Suprapubic skin (tissue), 4 donors: ENCODE measurements around the gene CNOT4. TPM values are rescaled to one million over a fixed set of nuclear protein-coding genes. Genes with fewer than 3 reads are reported as not detected.

Experiments
- DNase-seq, 2 donors: peaks; one replicate each; pipeline ENCODE4 v3.0.0-alpha.2; 2019; ENCODE audit warnings: low spot score in 2 of 2
- H3K27ac ChIP-seq: fragments of 200-600 bp; sonication (generic); one replicate; pipeline ENCODE4 v1.5.1; 2019
- H3K27me3 ChIP-seq: fragments of 200-600 bp; sonication (generic); one replicate; pipeline ENCODE4 v1.5.1; 2019
- H3K36me3 ChIP-seq: fragments of 200-600 bp; sonication (generic); one replicate; pipeline ENCODE4 v1.5.1; 2019
- H3K4me1 ChIP-seq: fragments of 200-600 bp; sonication (generic); one replicate; pipeline ENCODE4 v1.5.1; 2019
- H3K4me3 ChIP-seq: fragments of 200-600 bp; sonication (generic); one replicate; pipeline ENCODE4 v1.5.1; 2019; ENCODE audit warnings: mild to moderate bottlenecking
- H3K9me3 ChIP-seq: fragments of 200-600 bp; sonication (generic); one replicate; pipeline ENCODE4 v1.5.1; 2019
- CTCF ChIP-seq, 2 donors: fragments of 200-600 bp in 1 of 2; fragments of 450-650 bp in 1 of 2; sonication (generic) in 1 of 2; IDR thresholded peaks; one replicate each; pipeline ENCODE4 v1.5.1; 2016 to 2019; ENCODE audit warnings: antibody characterized with exemption in 2 of 2, mild to moderate bottlenecking in 1 of 2, moderate library complexity in 1 of 2
- EP300 ChIP-seq: sonication (generic); formaldehyde crosslinking; IDR thresholded peaks from one replicate; pipeline ENCODE4 v1.6.1; 2017; ENCODE audit warnings: antibody characterized with exemption
- POLR2A ChIP-seq, 2 donors: fragments of 450-650 bp; IDR thresholded peaks; one replicate each; pipeline ENCODE4 v1.6.1; 2017; ENCODE audit warnings: antibody characterized with exemption in 2 of 2, mild to moderate bottlenecking in 2 of 2, moderate library complexity in 2 of 2
- POLR2AphosphoS5 ChIP-seq, 3 donors: sonication (generic); formaldehyde crosslinking; IDR thresholded peaks; one replicate each; pipeline ENCODE4 v1.6.1; 2017; ENCODE audit warnings: antibody characterized with exemption in 3 of 3
- WGBS: methylation state at CpG from one replicate; pipeline ENCODE4 v1.1.5; 2018; 5-methylcytosine and 5-hydroxymethylcytosine counted together
- total RNA-seq, 4 donors: library from RNA; depleted of rRNA; stranded (reverse); fragments of >200 nt; gene quantifications; one replicate each; pipeline ENCODE4 v1.1.0, GENCODE V29; 2016

Gene CNOT4
- total RNA-seq, 4 donors from 2014 or later: 17.2 to 32.3 (median 22.6) TPM

GRCh38 chr7:135374736-135375135 lies 135.2 kb downstream of the CNOT4 start:
- no peak for DNase-seq
- 92% methylated on average over 3 of the region's 3 CpGs for WGBS
- Histone ChIP-seq H3K4me3 (no peak overlapping the region), H3K36me3 (peaks cover 4% of the 10 kb centered on the region), H3K9me3 (no peaks in the 10 kb centered on the region), H3K27ac (no peak overlapping the region), H3K4me1 (no peaks in the 10 kb centered on the region), H3K27me3 (no peaks in the 10 kb centered on the region)
- no peak for TF ChIP-seq POLR2AphosphoS5 (IDR thresholded peaks at IDR 0.05)
- TF ChIP-seq CTCF (IDR thresholded peaks at IDR 0.05): no peak
- TF ChIP-seq POLR2A (IDR thresholded peaks at IDR 0.05): no peak
- no peak for TF ChIP-seq EP300

GRCh38 chr7:135372222-135372621 lies 137.7 kb downstream of the CNOT4 start:
- no peak overlapping the region for H3K27ac ChIP-seq
- no peaks in the 10 kb centered on the region for H3K9me3 ChIP-seq
- H3K36me3 ChIP-seq: peaks cover 4% of the 10 kb centered on the region
- H3K4me3 ChIP-seq: no peak overlapping the region
- WGBS: 93% methylated on average over 10 of the region's 10 CpGs
- no peaks in the 10 kb centered on the region for H3K27me3 ChIP-seq
- TF ChIP-seq CTCF (IDR thresholded peaks at IDR 0.05): no peak
- no peak for TF ChIP-seq POLR2A (IDR thresholded peaks at IDR 0.05)
- TF ChIP-seq EP300: no peak
- no peak for TF ChIP-seq POLR2AphosphoS5 (IDR thresholded peaks at IDR 0.05)
- no peaks in the 10 kb centered on the region for H3K4me1 ChIP-seq
- DNase-seq: no peak

GRCh38 chr7:135370656-135371055 lies 139.2 kb downstream of the CNOT4 start:
- Histone ChIP-seq H3K27ac (no peak overlapping the region), H3K4me3 (no peak overlapping the region), H3K9me3 (no peaks in the 10 kb centered on the region), H3K27me3 (no peaks in the 10 kb centered on the region), H3K36me3 (peaks cover 4% of the 10 kb centered on the region), H3K4me1 (no peaks in the 10 kb centered on the region)
- 86% methylated on average over 1 of the region's 1 CpG for WGBS
- no peak for DNase-seq
- TF ChIP-seq POLR2AphosphoS5 (IDR thresholded peaks at IDR 0.05): no peak
- no peak for TF ChIP-seq POLR2A (IDR thresholded peaks at IDR 0.05)
- no peak for TF ChIP-seq EP300
- no peak for TF ChIP-seq CTCF (IDR thresholded peaks at IDR 0.05)

GRCh38 chr7:135369405-135369804 lies 140.5 kb downstream of the CNOT4 start:
- Histone ChIP-seq H3K9me3 (no peaks in the 10 kb centered on the region), H3K4me1 (no peaks in the 10 kb centered on the region), H3K4me3 (no peak overlapping the region), H3K27ac (no peak overlapping the region), H3K27me3 (no peaks in the 10 kb centered on the region), H3K36me3 (peaks cover 4% of the 10 kb centered on the region)
- no peak for TF ChIP-seq EP300
- TF ChIP-seq CTCF (IDR thresholded peaks at IDR 0.05): no peak
- TF ChIP-seq POLR2A (IDR thresholded peaks at IDR 0.05): no peak
- TF ChIP-seq POLR2AphosphoS5 (IDR thresholded peaks at IDR 0.05): no peak
- no peak for DNase-seq

- Histone ChIP-seq H3K27me3 (no peaks in the 10 kb centered on the region), H3K4me1 (no peaks in the 10 kb centered on the region), H3K36me3 (peaks cover 7% of the 10 kb centered on the region), H3K9me3 (no peaks in the 10 kb centered on the region), H3K27ac (no peak overlapping the region), H3K4me3 (no peak overlapping the region)
- TF ChIP-seq CTCF (IDR thresholded peaks at IDR 0.05): no peak
- TF ChIP-seq POLR2A (IDR thresholded peaks at IDR 0.05): no peak
- no peak for DNase-seq
- WGBS: 61% methylated on average over 5 of the region's 5 CpGs
Measured at GRCh38 chr7:135368416-135369186, 141.3 kb downstream of the CNOT4 start.
